ENCODE data around the gene SEC24A.

- TF ChIP-seq, protein P1, sequence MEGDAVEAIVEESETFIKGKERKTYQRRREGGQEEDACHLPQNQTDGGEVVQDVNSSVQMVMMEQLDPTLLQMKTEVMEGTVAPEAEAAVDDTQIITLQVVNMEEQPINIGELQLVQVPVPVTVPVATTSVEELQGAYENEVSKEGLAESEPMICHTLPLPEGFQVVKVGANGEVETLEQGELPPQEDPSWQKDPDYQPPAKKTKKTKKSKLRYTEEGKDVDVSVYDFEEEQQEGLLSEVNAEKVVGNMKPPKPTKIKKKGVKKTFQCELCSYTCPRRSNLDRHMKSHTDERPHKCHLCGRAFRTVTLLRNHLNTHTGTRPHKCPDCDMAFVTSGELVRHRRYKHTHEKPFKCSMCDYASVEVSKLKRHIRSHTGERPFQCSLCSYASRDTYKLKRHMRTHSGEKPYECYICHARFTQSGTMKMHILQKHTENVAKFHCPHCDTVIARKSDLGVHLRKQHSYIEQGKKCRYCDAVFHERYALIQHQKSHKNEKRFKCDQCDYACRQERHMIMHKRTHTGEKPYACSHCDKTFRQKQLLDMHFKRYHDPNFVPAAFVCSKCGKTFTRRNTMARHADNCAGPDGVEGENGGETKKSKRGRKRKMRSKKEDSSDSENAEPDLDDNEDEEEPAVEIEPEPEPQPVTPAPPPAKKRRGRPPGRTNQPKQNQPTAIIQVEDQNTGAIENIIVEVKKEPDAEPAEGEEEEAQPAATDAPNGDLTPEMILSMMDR (IDR thresholded peaks at IDR 0.05; ENCODE audit: poor library complexity), result peak; percentile 79
- no peak for TF ChIP-seq EZH2 (IDR thresholded peaks at IDR 0.05; ENCODE audit: borderline replicate concordance)
- no peak for TF ChIP-seq EZH2phosphoT487 (IDR thresholded peaks at IDR 0.05; ENCODE audit: low read depth, severe bottlenecking, unreplicated experiment)
Observed at GRCh38 chr5:134738133-134738962, 89.8 kb downstream of the SEC24A start, which contains the start of gene CAMLG.
